ENCODE data around the gene PLXNA2. TPM values are rescaled to one million over a fixed set of nuclear protein-coding genes. Genes with fewer than 3 reads are reported as not detected.

The PLXNA2 gene
- total RNA-seq, 3 donors from 2014 or later, result 0.15 to 0.71 (median 0.35) TPM

GRCh38 chr1:208043691-208044181 is 200.4 kb downstream of the PLXNA2 start:
- ATAC-seq (no peak), DNase-seq (no peak)
- Mint-ChIP-seq H3K36me3 (ENCODE audit: insufficient read depth) (no peaks in the 10 kb centered on the region), H3K9me3 (no peaks in the 10 kb centered on the region), H3K4me1 (ENCODE audit: low read depth) (no peaks in the 10 kb centered on the region), H3K4me3 (no peak overlapping the region), H3K27me3 (ENCODE audit: low read depth) (no peaks in the 10 kb centered on the region)

- Mint-ChIP-seq H3K4me1 (ENCODE audit: low read depth) (no peaks in the 10 kb centered on the region), H3K27me3 (ENCODE audit: low read depth) (no peaks in the 10 kb centered on the region), H3K4me3 (no peak overlapping the region), H3K9me3 (no peaks in the 10 kb centered on the region), H3K36me3 (ENCODE audit: insufficient read depth) (no peaks in the 10 kb centered on the region)
- no peak for ATAC-seq
- DNase-seq, result no peak
These were observed 201.3 kb downstream of the PLXNA2 start for GRCh38 chr1:208042868-208043267.

- no peaks in the 10 kb centered on the region for H3K27me3 Mint-ChIP-seq (ENCODE audit: low read depth)
- H3K4me1 Mint-ChIP-seq (ENCODE audit: low read depth), result no peaks in the 10 kb centered on the region
- H3K4me3 Mint-ChIP-seq, result no peak overlapping the region
- ATAC-seq (no peak), DNase-seq (no peak)
- no peaks in the 10 kb centered on the region for H3K9me3 Mint-ChIP-seq
- no peaks in the 10 kb centered on the region for H3K36me3 Mint-ChIP-seq (ENCODE audit: insufficient read depth)
These were observed 202.1 kb downstream of the PLXNA2 start for GRCh38 chr1:208042041-208042615.

GRCh38 chr1:208041505-208041904 is 202.7 kb downstream of the PLXNA2 start:
- DNase-seq (no peak), ATAC-seq (no peak)
- no peak overlapping the region for H3K4me3 Mint-ChIP-seq
- H3K27me3 Mint-ChIP-seq (ENCODE audit: low read depth), result no peaks in the 10 kb centered on the region
- no peaks in the 10 kb centered on the region for H3K36me3 Mint-ChIP-seq (ENCODE audit: insufficient read depth)
- H3K4me1 Mint-ChIP-seq (ENCODE audit: low read depth), result no peaks in the 10 kb centered on the region
- no peaks in the 10 kb centered on the region for H3K9me3 Mint-ChIP-seq

- Mint-ChIP-seq H3K4me1 (ENCODE audit: low read depth) (no peaks in the 10 kb centered on the region), H3K27me3 (ENCODE audit: low read depth) (no peaks in the 10 kb centered on the region), H3K9me3 (no peaks in the 10 kb centered on the region), H3K36me3 (ENCODE audit: insufficient read depth) (no peaks in the 10 kb centered on the region), H3K4me3 (no peak overlapping the region)
- ATAC-seq (no peak), DNase-seq (no peak)
These were observed 203.3 kb downstream of the PLXNA2 start for GRCh38 chr1:208040821-208041297.

- H3K9me3 Mint-ChIP-seq, result no peaks in the 10 kb centered on the region
- H3K4me1 Mint-ChIP-seq (ENCODE audit: low read depth), result no peaks in the 10 kb centered on the region
- H3K36me3 Mint-ChIP-seq (ENCODE audit: insufficient read depth), result no peaks in the 10 kb centered on the region
- peaks cover 2% of the 10 kb centered on the region for H3K27me3 Mint-ChIP-seq (ENCODE audit: low read depth)
- DNase-seq (no peak), ATAC-seq (no peak)
- no peak overlapping the region for H3K4me3 Mint-ChIP-seq
These were observed 204.4 kb downstream of the PLXNA2 start for GRCh38 chr1:208039536-208040332.

GRCh38 chr1:208038303-208038702 is 205.9 kb downstream of the PLXNA2 start:
- Mint-ChIP-seq H3K9me3 (no peaks in the 10 kb centered on the region), H3K36me3 (ENCODE audit: insufficient read depth) (no peaks in the 10 kb centered on the region), H3K27me3 (ENCODE audit: low read depth) (peaks cover 2% of the 10 kb centered on the region), H3K4me3 (no peak overlapping the region), H3K4me1 (ENCODE audit: low read depth) (no peaks in the 10 kb centered on the region)
- ATAC-seq, result no peak
- no peak for DNase-seq

GRCh38 chr1:208036918-208037766 is 207.0 kb downstream of the PLXNA2 start:
- Mint-ChIP-seq H3K4me1 (ENCODE audit: low read depth) (no peaks in the 10 kb centered on the region), H3K9me3 (no peaks in the 10 kb centered on the region), H3K36me3 (ENCODE audit: insufficient read depth) (no peaks in the 10 kb centered on the region), H3K27me3 (ENCODE audit: low read depth) (peaks cover 2% of the 10 kb centered on the region), H3K4me3 (no peak overlapping the region)
- DNase-seq (no peak), ATAC-seq (no peak)

- Mint-ChIP-seq H3K36me3 (ENCODE audit: insufficient read depth) (no peaks in the 10 kb centered on the region), H3K4me3 (no peak overlapping the region), H3K9me3 (no peaks in the 10 kb centered on the region), H3K27me3 (ENCODE audit: low read depth) (peaks cover 2% of the 10 kb centered on the region), H3K4me1 (ENCODE audit: low read depth) (no peaks in the 10 kb centered on the region)
- no peak for ATAC-seq
- no peak for DNase-seq
These were observed 207.9 kb downstream of the PLXNA2 start for GRCh38 chr1:208036106-208036808.

GRCh38 chr1:208034135-208034534 is 210.0 kb downstream of the PLXNA2 start:
- Mint-ChIP-seq H3K4me3 (no peak overlapping the region), H3K27me3 (ENCODE audit: low read depth) (peaks cover 2% of the 10 kb centered on the region), H3K9me3 (no peaks in the 10 kb centered on the region), H3K36me3 (ENCODE audit: insufficient read depth) (no peaks in the 10 kb centered on the region), H3K4me1 (ENCODE audit: low read depth) (no peaks in the 10 kb centered on the region)
- no peak for ATAC-seq
- DNase-seq, result no peak

GRCh38 chr1:208033236-208033635 is 210.9 kb downstream of the PLXNA2 start:
- H3K36me3 Mint-ChIP-seq (ENCODE audit: insufficient read depth), result no peaks in the 10 kb centered on the region
- H3K4me3 Mint-ChIP-seq, result no peak overlapping the region
- no peaks in the 10 kb centered on the region for H3K9me3 Mint-ChIP-seq
- H3K4me1 Mint-ChIP-seq (ENCODE audit: low read depth), result no peaks in the 10 kb centered on the region
- no peak for DNase-seq
- H3K27me3 Mint-ChIP-seq (ENCODE audit: low read depth), result peaks cover 2% of the 10 kb centered on the region
- ATAC-seq, result no peak

- no peaks in the 10 kb centered on the region for H3K36me3 Mint-ChIP-seq (ENCODE audit: insufficient read depth)
- no peaks in the 10 kb centered on the region for H3K9me3 Mint-ChIP-seq
These were observed 212.3 kb downstream of the PLXNA2 start for GRCh38 chr1:208031932-208032320.

GRCh38 chr1:208031316-208031931 is 212.8 kb downstream of the PLXNA2 start:
- no peak for DNase-seq
- no peak for ATAC-seq
- H3K4me3 Mint-ChIP-seq, result no peak overlapping the region
- no peaks in the 10 kb centered on the region for H3K36me3 Mint-ChIP-seq (ENCODE audit: insufficient read depth)
- peaks cover 2% of the 10 kb centered on the region for H3K27me3 Mint-ChIP-seq (ENCODE audit: low read depth)
- H3K9me3 Mint-ChIP-seq, result no peaks in the 10 kb centered on the region
- no peaks in the 10 kb centered on the region for H3K4me1 Mint-ChIP-seq (ENCODE audit: low read depth)

More at GRCh38 chr1:208031932-208032320, 212.3 kb downstream of the PLXNA2 start:
- DNase-seq (no peak), ATAC-seq (no peak)
- no peaks in the 10 kb centered on the region for H3K4me1 Mint-ChIP-seq (ENCODE audit: low read depth)
- H3K27me3 Mint-ChIP-seq (ENCODE audit: low read depth), result peaks cover 2% of the 10 kb centered on the region
- H3K4me3 Mint-ChIP-seq, result no peak overlapping the region
